HL-60/S4 treated with phorbol 12-myristate 13-acetate at 8.2 ng/mL for 4 days and 3 days (cell line): ENCODE data around the gene RERE.

Source experiments
- in situ Hi-C: fragments of 300-500 bp; cut with MboI; formaldehyde crosslinking; loops from 2 replicates; pipeline ENCODE4 v1.15.0; 2022; ENCODE audit warnings: low sequenced_read_pairs

Gene RERE

GRCh38 chr1:8437347-8437746, 380.1 kb downstream of the RERE start:
- in situ Hi-C loops, result no loop called here

GRCh38 chr1:8435569-8436071, 381.8 kb downstream of the RERE start:
- in situ Hi-C loops, result no loop called here

- in situ Hi-C loops, result no loop called here
Measured at GRCh38 chr1:8434101-8434500, 383.3 kb downstream of the RERE start.

GRCh38 chr1:8431784-8432183, 385.7 kb downstream of the RERE start:
- in situ Hi-C loops, result no loop called here

- in situ Hi-C loops, result no loop called here
Measured at GRCh38 chr1:8431019-8431418, 386.4 kb downstream of the RERE start.

GRCh38 chr1:8430476-8430875, 387.0 kb downstream of the RERE start:
- in situ Hi-C loops, result no loop called here

GRCh38 chr1:8429549-8430110, 387.8 kb downstream of the RERE start:
- in situ Hi-C loops, result no loop called here

GRCh38 chr1:8428441-8428840, 389.0 kb downstream of the RERE start:
- in situ Hi-C loops, result no loop called here

- in situ Hi-C loops, result no loop called here
Measured at GRCh38 chr1:8427986-8428385, 389.5 kb downstream of the RERE start.

- in situ Hi-C loops, result no loop called here
Measured at GRCh38 chr1:8427493-8427892, 389.9 kb downstream of the RERE start.

- in situ Hi-C loops, result no loop called here
Measured at GRCh38 chr1:8426996-8427395, 390.4 kb downstream of the RERE start.

GRCh38 chr1:8425781-8426161, 391.7 kb downstream of the RERE start:
- in situ Hi-C loops, result no loop called here

- in situ Hi-C loops, result no loop called here
Measured at GRCh38 chr1:8425150-8425780, 392.2 kb downstream of the RERE start.

- in situ Hi-C loops, result no loop called here
Measured at GRCh38 chr1:8424539-8425116, 392.8 kb downstream of the RERE start.

- in situ Hi-C loops, result no loop called here
Measured at GRCh38 chr1:8423692-8424538, 393.5 kb downstream of the RERE start.

- in situ Hi-C loops, result no loop called here
Measured at GRCh38 chr1:8423269-8423691, 394.2 kb downstream of the RERE start.

GRCh38 chr1:8422510-8423268, 394.8 kb downstream of the RERE start:
- in situ Hi-C loops, result no loop called here

GRCh38 chr1:8421721-8422120, 395.7 kb downstream of the RERE start:
- in situ Hi-C loops, result no loop called here

- in situ Hi-C loops, result no loop called here
Measured at GRCh38 chr1:8420318-8420717, 397.1 kb downstream of the RERE start.

- in situ Hi-C loops, result no loop called here
Measured at GRCh38 chr1:8419861-8420260, 397.6 kb downstream of the RERE start.

- in situ Hi-C loops, result no loop called here
Measured at GRCh38 chr1:8419172-8419571, 398.3 kb downstream of the RERE start.
